ENCODE data around the gene ELOVL3.
"Not testable (repeated sequence)": the region's sequence is repeated elsewhere in the genome, so short reads cannot be mapped to it uniquely, and the experiment has no call there.

Gene ELOVL3

GRCh38 chr10:102240467-102241031, 14.4 kb downstream of the ELOVL3 start:
- Histone ChIP-seq H3K9ac (ENCODE audit: low read length) (peak overlapping the region; percentile 29), H3K36me3 (ENCODE audit: control insufficient read depth, insufficient read depth, low read length) (no peaks in the 10 kb centered on the region), H3K4me3 (ENCODE audit: low read depth, low read length) (peak overlapping the region; percentile 74), H3K27me3 (ENCODE audit: control insufficient read depth, insufficient read depth, low read length) (peaks cover 77% of the 10 kb centered on the region), H3K9me3 (ENCODE audit: control insufficient read depth, insufficient read depth, low read depth, low read length) (no peaks in the 10 kb centered on the region), H3K4me1 (ENCODE audit: control insufficient read depth, insufficient read depth, low read length) (peaks cover 19% of the 10 kb centered on the region), H3K27ac (ENCODE audit: low read depth, low read length) (no peak overlapping the region)

GRCh38 chr10:102241032-102241443, 14.9 kb downstream of the ELOVL3 start:
- peaks cover 72% of the 10 kb centered on the region for H3K27me3 ChIP-seq (ENCODE audit: control insufficient read depth, insufficient read depth, low read length)
- peak overlapping the region; percentile 29 for H3K9ac ChIP-seq (ENCODE audit: low read length)
- H3K4me1 ChIP-seq (ENCODE audit: control insufficient read depth, insufficient read depth, low read length): peaks cover 19% of the 10 kb centered on the region
- no peaks in the 10 kb centered on the region for H3K9me3 ChIP-seq (ENCODE audit: control insufficient read depth, insufficient read depth, low read depth, low read length)
- no peak overlapping the region for H3K27ac ChIP-seq (ENCODE audit: low read depth, low read length)
- peak overlapping the region; percentile 74 for H3K4me3 ChIP-seq (ENCODE audit: low read depth, low read length)
- H3K36me3 ChIP-seq (ENCODE audit: control insufficient read depth, insufficient read depth, low read length): no peaks in the 10 kb centered on the region

GRCh38 chr10:102241444-102242117, 15.5 kb downstream of the ELOVL3 start, which contains the start of gene PITX3:
Gene PITX3, minus strand, starts transcription at chr10:102241512. Its CDS starts 9,432 bp downstream, at chr10:102232080.
- Histone ChIP-seq H3K9me3 (ENCODE audit: control insufficient read depth, insufficient read depth, low read depth, low read length) (no peaks in the 10 kb centered on the region), H3K9ac (ENCODE audit: low read length) (peak within 1 kb of the TSS; percentile 31), H3K27ac (ENCODE audit: low read depth, low read length) (no peak within 1 kb of the TSS), H3K4me1 (ENCODE audit: control insufficient read depth, insufficient read depth, low read length) (peaks cover 25% of the 10 kb centered on the region), H3K4me3 (ENCODE audit: low read depth, low read length) (peak within 1 kb of the TSS; percentile 74), H3K27me3 (ENCODE audit: control insufficient read depth, insufficient read depth, low read length) (peaks cover 67% of the 10 kb centered on the region), H3K36me3 (ENCODE audit: control insufficient read depth, insufficient read depth, low read length) (no peaks in the 10 kb centered on the region)

- H3K9ac ChIP-seq (ENCODE audit: low read length): no peak overlapping the region
Observed at GRCh38 chr10:102242118-102242485, 16.0 kb downstream of the ELOVL3 start.

GRCh38 chr10:102243309-102243708, 17.2 kb downstream of the ELOVL3 start:
- Histone ChIP-seq H3K36me3 (ENCODE audit: control insufficient read depth, insufficient read depth, low read length) (no peaks in the 10 kb centered on the region), H3K27ac (ENCODE audit: low read depth, low read length) (no peak overlapping the region), H3K4me1 (ENCODE audit: control insufficient read depth, insufficient read depth, low read length) (peaks cover 32% of the 10 kb centered on the region), H3K9me3 (ENCODE audit: control insufficient read depth, insufficient read depth, low read depth, low read length) (no peaks in the 10 kb centered on the region), H3K4me3 (ENCODE audit: low read depth, low read length) (no peak overlapping the region), H3K27me3 (ENCODE audit: control insufficient read depth, insufficient read depth, low read length) (peaks cover 51% of the 10 kb centered on the region), H3K9ac (ENCODE audit: low read length) (no peak overlapping the region)

More at GRCh38 chr10:102242118-102242485, 16.0 kb downstream of the ELOVL3 start:
- Histone ChIP-seq H3K4me3 (ENCODE audit: low read depth, low read length) (peak overlapping the region; percentile 74), H3K9me3 (ENCODE audit: control insufficient read depth, insufficient read depth, low read depth, low read length) (no peaks in the 10 kb centered on the region), H3K4me1 (ENCODE audit: control insufficient read depth, insufficient read depth, low read length) (peaks cover 29% of the 10 kb centered on the region), H3K27me3 (ENCODE audit: control insufficient read depth, insufficient read depth, low read length) (peaks cover 62% of the 10 kb centered on the region), H3K36me3 (ENCODE audit: control insufficient read depth, insufficient read depth, low read length) (no peaks in the 10 kb centered on the region), H3K27ac (ENCODE audit: low read depth, low read length) (no peak overlapping the region)

- Histone ChIP-seq H3K9me3 (ENCODE audit: control insufficient read depth, insufficient read depth, low read depth, low read length) (no peaks in the 10 kb centered on the region), H3K4me1 (ENCODE audit: control insufficient read depth, insufficient read depth, low read length) (peaks cover 29% of the 10 kb centered on the region), H3K36me3 (ENCODE audit: control insufficient read depth, insufficient read depth, low read length) (no peaks in the 10 kb centered on the region), H3K27me3 (ENCODE audit: control insufficient read depth, insufficient read depth, low read length) (peaks cover 31% of the 10 kb centered on the region), H3K4me3 (ENCODE audit: low read depth, low read length) (peak within 1 kb of the TSS; percentile 99), H3K9ac (ENCODE audit: low read length) (peak within 1 kb of the TSS; percentile 84), H3K27ac (ENCODE audit: low read depth, low read length) (peak within 1 kb of the TSS; percentile 56; the same call in 1 of the 2 replicates)
Observed at GRCh38 chr10:102245082-102245931, 19.2 kb downstream of the ELOVL3 start, which contains the start of gene GBF1. Gene GBF1, plus strand, starts transcription at chr10:102245532. Its CDS starts 13,407 bp downstream, at chr10:102258939.

GRCh38 chr10:102245932-102246251, 19.8 kb downstream of the ELOVL3 start:
- Histone ChIP-seq H3K27me3 (ENCODE audit: control insufficient read depth, insufficient read depth, low read length) (peaks cover 25% of the 10 kb centered on the region), H3K27ac (ENCODE audit: low read depth, low read length) (peak overlapping the region; percentile 56; the same call in 1 of the 2 replicates), H3K4me3 (ENCODE audit: low read depth, low read length) (peak overlapping the region; percentile 99), H3K9ac (ENCODE audit: low read length) (peak overlapping the region; percentile 84), H3K36me3 (ENCODE audit: control insufficient read depth, insufficient read depth, low read length) (no peaks in the 10 kb centered on the region), H3K4me1 (ENCODE audit: control insufficient read depth, insufficient read depth, low read length) (peaks cover 25% of the 10 kb centered on the region), H3K9me3 (ENCODE audit: control insufficient read depth, insufficient read depth, low read depth, low read length) (no peaks in the 10 kb centered on the region)

- peaks cover 25% of the 10 kb centered on the region for H3K4me1 ChIP-seq (ENCODE audit: control insufficient read depth, insufficient read depth, low read length)
- H3K4me3 ChIP-seq (ENCODE audit: low read depth, low read length): peak overlapping the region; percentile 99
- no peak overlapping the region for H3K27ac ChIP-seq (ENCODE audit: low read depth, low read length)
Observed at GRCh38 chr10:102246261-102246660, 20.2 kb downstream of the ELOVL3 start.

GRCh38 chr10:102247734-102248133, 21.6 kb downstream of the ELOVL3 start:
- no peak overlapping the region for H3K4me3 ChIP-seq (ENCODE audit: low read depth, low read length)
- peaks cover 10% of the 10 kb centered on the region for H3K27me3 ChIP-seq (ENCODE audit: control insufficient read depth, insufficient read depth, low read length)
- no peaks in the 10 kb centered on the region for H3K36me3 ChIP-seq (ENCODE audit: control insufficient read depth, insufficient read depth, low read length)
- H3K4me1 ChIP-seq (ENCODE audit: control insufficient read depth, insufficient read depth, low read length): peaks cover 20% of the 10 kb centered on the region
- no peak overlapping the region for H3K9ac ChIP-seq (ENCODE audit: low read length)
- no peak overlapping the region for H3K27ac ChIP-seq (ENCODE audit: low read depth, low read length)
- no peaks in the 10 kb centered on the region for H3K9me3 ChIP-seq (ENCODE audit: control insufficient read depth, insufficient read depth, low read depth, low read length)

More at GRCh38 chr10:102246261-102246660, 20.2 kb downstream of the ELOVL3 start:
- Histone ChIP-seq H3K9me3 (ENCODE audit: control insufficient read depth, insufficient read depth, low read depth, low read length) (no peaks in the 10 kb centered on the region), H3K9ac (ENCODE audit: low read length) (peak overlapping the region; percentile 84), H3K27me3 (ENCODE audit: control insufficient read depth, insufficient read depth, low read length) (peaks cover 22% of the 10 kb centered on the region), H3K36me3 (ENCODE audit: control insufficient read depth, insufficient read depth, low read length) (no peaks in the 10 kb centered on the region)

GRCh38 chr10:102252508-102252907, 26.4 kb downstream of the ELOVL3 start:
- not testable (repeated sequence) for H3K27me3 ChIP-seq (ENCODE audit: control insufficient read depth, insufficient read depth, low read length)

GRCh38 chr10:102254426-102254825, 28.3 kb downstream of the ELOVL3 start:
- H3K27me3 ChIP-seq (ENCODE audit: control insufficient read depth, insufficient read depth, low read length): no peaks in the 10 kb centered on the region
- H3K27ac ChIP-seq (ENCODE audit: low read depth, low read length): no peak overlapping the region
- no peak overlapping the region for H3K4me3 ChIP-seq (ENCODE audit: low read depth, low read length)
- H3K9ac ChIP-seq (ENCODE audit: low read length): no peak overlapping the region
- peaks cover 3% of the 10 kb centered on the region for H3K36me3 ChIP-seq (ENCODE audit: control insufficient read depth, insufficient read depth, low read length)
- no peaks in the 10 kb centered on the region for H3K9me3 ChIP-seq (ENCODE audit: control insufficient read depth, insufficient read depth, low read depth, low read length)
- no peaks in the 10 kb centered on the region for H3K4me1 ChIP-seq (ENCODE audit: control insufficient read depth, insufficient read depth, low read length)

More at GRCh38 chr10:102252508-102252907, 26.4 kb downstream of the ELOVL3 start:
- H3K9me3 ChIP-seq (ENCODE audit: control insufficient read depth, insufficient read depth, low read depth, low read length); H3K36me3 ChIP-seq (ENCODE audit: control insufficient read depth, insufficient read depth, low read length); H3K4me1 ChIP-seq (ENCODE audit: control insufficient read depth, insufficient read depth, low read length); H3K27ac ChIP-seq (ENCODE audit: low read depth, low read length); H3K9ac ChIP-seq (ENCODE audit: low read length); H3K4me3 ChIP-seq (ENCODE audit: low read depth, low read length): not testable (repeated sequence)
